ENCODE measurements around the gene MPPED1. TPM values are rescaled to one million over a fixed set of nuclear protein-coding genes. Genes with fewer than 3 reads are reported as not detected.

The MPPED1 gene
- total and polyA plus RNA-seq, 2 of the 13 experiments (the other 11 are each of a cell fraction or from before 2014, with no cell fraction given), result 0.77 TPM; not detected in 1

- TF ChIP-seq ZFP91 (CRISPR knock-in tag; IDR thresholded peaks at IDR 0.05; ENCODE audit: borderline replicate concordance), result peak; percentile 72; the same call in 1 of the 2 replicates
- TF ChIP-seq HNRNPL (IDR thresholded peaks at IDR 0.05; ENCODE audit: low read depth, low read length), result peak; percentile 73; the same call in 1 of the 2 replicates
- no peak for TF ChIP-seq ZNF761 (CRISPR knock-in tag; conservative IDR thresholded peaks at IDR 0.05)
- no peak for TF ChIP-seq SOX6 (IDR thresholded peaks at IDR 0.05)
- TF ChIP-seq SOX6 (CRISPR knock-in tag; IDR thresholded peaks at IDR 0.05), result peak; percentile 25; the same call in 1 of the 2 replicates
- 0 out of 2 replicates have a peak, but pooled peaks have one; percentile 26 for TF ChIP-seq THAP9 (CRISPR knock-in tag; IDR thresholded peaks at IDR 0.05; ENCODE audit: borderline replicate concordance)
- peak; percentile 88 for TF ChIP-seq PATZ1 (CRISPR knock-in tag; IDR thresholded peaks at IDR 0.05)
- 0 out of 2 replicates have a peak, but pooled peaks have one; percentile 10 for TF ChIP-seq ZFP37 (CRISPR knock-in tag; IDR thresholded peaks at IDR 0.05; ENCODE audit: borderline replicate concordance)
- 0 out of 2 replicates have a peak, but pooled peaks have one; percentile 32 for TF ChIP-seq ZNF83 (CRISPR knock-in tag; IDR thresholded peaks at IDR 0.05; ENCODE audit: borderline replicate concordance)
- TF ChIP-seq ARID5B (CRISPR knock-in tag; IDR thresholded peaks at IDR 0.05), result peak; percentile 29; the same call in 1 of the 2 replicates
- TF ChIP-seq THRA (CRISPR knock-in tag; IDR thresholded peaks at IDR 0.05; ENCODE audit: borderline replicate concordance), result peak; percentile 56; the same call in 1 of the 2 replicates
- no peak for TF ChIP-seq CC2D1A (CRISPR knock-in tag; IDR thresholded peaks at IDR 0.05)
These were observed 23.4 kb upstream of the MPPED1 start (continued) for GRCh38 chr22:43388420-43388851.
